GM13977 (cell line): ENCODE measurements around the gene SLC12A8.

Experiments
- DNase-seq: peaks from one replicate; pipeline ENCODE4 v3.0.0; 2012; ENCODE audit warnings: low spot score
- CTCF ChIP-seq: IDR thresholded peaks from 2 replicates; pipeline ENCODE4 v1.5.1; 2012; ENCODE audit warnings: mild to moderate bottlenecking, control low read depth; ENCODE audit not compliant: insufficient read depth; ENCODE audit errors: extremely low read depth, missing control alignments
- in situ Hi-C: fragments of 300-500 bp; cut with MboI; formaldehyde crosslinking; loops from one replicate; pipeline ENCODE4 v1.12.0; 2022; ENCODE audit warnings: low sequenced_read_pairs, low pct_unique_long_range_greater_than_20kb, mixed read lengths, inconsistent platforms; ENCODE audit not compliant: unreplicated experiment

The SLC12A8 gene

GRCh38 chr3:125107861-125108567 is 104.5 kb downstream of the SLC12A8 start:
- no peak for TF ChIP-seq CTCF
- peak; percentile 68 for DNase-seq
- in situ Hi-C loops: no loop called here

GRCh38 chr3:125107363-125107762 is 105.2 kb downstream of the SLC12A8 start:
- in situ Hi-C loops: no loop called here
- DNase-seq: no peak
- no peak for TF ChIP-seq CTCF

- TF ChIP-seq CTCF: no peak
- in situ Hi-C loops: no loop called here
- DNase-seq: no peak
These were observed 107.4 kb downstream of the SLC12A8 start for GRCh38 chr3:125105116-125105515.

- no peak for TF ChIP-seq CTCF
- in situ Hi-C loops: no loop called here
- DNase-seq: no peak
These were observed 107.9 kb downstream of the SLC12A8 start for GRCh38 chr3:125104639-125105038.

GRCh38 chr3:125103406-125103805 is 109.1 kb downstream of the SLC12A8 start:
- no peak for DNase-seq
- in situ Hi-C loops: no loop called here
- no peak for TF ChIP-seq CTCF

GRCh38 chr3:125102470-125102869 is 110.1 kb downstream of the SLC12A8 start:
- in situ Hi-C loops: no loop called here
- no peak for TF ChIP-seq CTCF
- DNase-seq: no peak
